Measurements from ENCODE around the gene FBXW11. TPM values are rescaled to one million over a fixed set of nuclear protein-coding genes. Genes with fewer than 3 reads are reported as not detected.

FBXW11 gene
- polyA plus RNA-seq, 2 of the 4 experiments (the other 2 are of a cell fraction) = 39.3 to 80.2 TPM

DNA sequence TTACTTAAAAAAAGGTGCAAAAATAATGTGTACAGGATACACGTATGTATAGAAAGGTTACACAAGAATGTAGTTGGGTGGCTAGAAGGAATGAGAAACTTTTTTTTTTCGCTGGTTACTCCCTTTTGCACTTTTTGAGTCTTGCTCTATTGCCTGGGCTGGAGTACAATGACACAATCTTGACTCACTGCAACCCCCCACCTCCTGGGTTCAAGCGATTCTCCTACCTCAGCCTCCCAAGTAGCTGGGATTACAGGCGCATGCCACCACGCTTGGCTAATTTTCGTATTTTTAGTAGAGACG, 15.8 kb downstream of the FBXW11 start:
- WGBS (ENCODE audit: missing lambda C conversion rate) = 92% methylated on average over 7 of the region's 7 CpGs
- peaks cover 4% of the 10 kb centered on the region; the same call in 1 of the 3 replicates for H3K4me1 ChIP-seq
- CTCF ChIA-PET = interaction anchor here (1.8 kb wide), 1 partner anchor 16 kb away, joined by 3 read pairs; the partner anchor contains the start of gene FBXW11
- no peak overlapping the region for H3K4me2 ChIP-seq
- no peak overlapping the region for H3K4me3 ChIP-seq
- ATAC-seq (no peak), FAIRE-seq (no peak), DNase-seq (ENCODE audit: low read depth in 1 of 2, low spot score in 1 of 2) (no peak)
- no peak overlapping the region for H3K27ac ChIP-seq
- H3K9me3 ChIP-seq = no peaks in the 10 kb centered on the region
- POLR2A ChIA-PET = no interaction called here
- TF ChIP-seq, protein P1, sequence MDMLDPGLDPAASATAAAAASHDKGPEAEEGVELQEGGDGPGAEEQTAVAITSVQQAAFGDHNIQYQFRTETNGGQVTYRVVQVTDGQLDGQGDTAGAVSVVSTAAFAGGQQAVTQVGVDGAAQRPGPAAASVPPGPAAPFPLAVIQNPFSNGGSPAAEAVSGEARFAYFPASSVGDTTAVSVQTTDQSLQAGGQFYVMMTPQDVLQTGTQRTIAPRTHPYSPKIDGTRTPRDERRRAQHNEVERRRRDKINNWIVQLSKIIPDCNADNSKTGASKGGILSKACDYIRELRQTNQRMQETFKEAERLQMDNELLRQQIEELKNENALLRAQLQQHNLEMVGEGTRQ (IDR thresholded peaks at IDR 0.05) = no peak
- TF ChIP-seq, protein P2, sequence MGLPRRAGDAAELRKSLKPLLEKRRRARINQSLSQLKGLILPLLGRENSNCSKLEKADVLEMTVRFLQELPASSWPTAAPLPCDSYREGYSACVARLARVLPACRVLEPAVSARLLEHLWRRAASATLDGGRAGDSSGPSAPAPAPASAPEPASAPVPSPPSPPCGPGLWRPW (IDR thresholded peaks at IDR 0.05) = no peak
- TF ChIP-seq RFX5 (IDR thresholded peaks at IDR 0.05) (no peak), PHF8 (IDR thresholded peaks at IDR 0.05; ENCODE audit: borderline replicate concordance, low read depth) (no peak), ZC3H11A (IDR thresholded peaks at IDR 0.05) (no peak), CBX2 (IDR thresholded peaks at IDR 0.05; ENCODE audit: borderline replicate concordance, low read depth) (no peak), POLR2AphosphoS2 (conservative IDR thresholded peaks at IDR 0.05; ENCODE audit: low read length) (no peak), NR3C1 (IDR thresholded peaks at IDR 0.05) (no peak), RARB (CRISPR knock-in tag; IDR thresholded peaks at IDR 0.05) (no peak)
- TF ChIP-seq, protein P3, sequence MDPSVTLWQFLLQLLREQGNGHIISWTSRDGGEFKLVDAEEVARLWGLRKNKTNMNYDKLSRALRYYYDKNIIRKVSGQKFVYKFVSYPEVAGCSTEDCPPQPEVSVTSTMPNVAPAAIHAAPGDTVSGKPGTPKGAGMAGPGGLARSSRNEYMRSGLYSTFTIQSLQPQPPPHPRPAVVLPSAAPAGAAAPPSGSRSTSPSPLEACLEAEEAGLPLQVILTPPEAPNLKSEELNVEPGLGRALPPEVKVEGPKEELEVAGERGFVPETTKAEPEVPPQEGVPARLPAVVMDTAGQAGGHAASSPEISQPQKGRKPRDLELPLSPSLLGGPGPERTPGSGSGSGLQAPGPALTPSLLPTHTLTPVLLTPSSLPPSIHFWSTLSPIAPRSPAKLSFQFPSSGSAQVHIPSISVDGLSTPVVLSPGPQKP (IDR thresholded peaks at IDR 0.05; ENCODE audit: low read depth, low read length) = no peak
- TF ChIP-seq, protein P4, sequence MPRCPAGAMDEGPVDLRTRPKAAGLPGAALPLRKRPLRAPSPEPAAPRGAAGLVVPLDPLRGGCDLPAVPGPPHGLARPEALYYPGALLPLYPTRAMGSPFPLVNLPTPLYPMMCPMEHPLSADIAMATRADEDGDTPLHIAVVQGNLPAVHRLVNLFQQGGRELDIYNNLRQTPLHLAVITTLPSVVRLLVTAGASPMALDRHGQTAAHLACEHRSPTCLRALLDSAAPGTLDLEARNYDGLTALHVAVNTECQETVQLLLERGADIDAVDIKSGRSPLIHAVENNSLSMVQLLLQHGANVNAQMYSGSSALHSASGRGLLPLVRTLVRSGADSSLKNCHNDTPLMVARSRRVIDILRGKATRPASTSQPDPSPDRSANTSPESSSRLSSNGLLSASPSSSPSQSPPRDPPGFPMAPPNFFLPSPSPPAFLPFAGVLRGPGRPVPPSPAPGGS (IDR thresholded peaks at IDR 0.05) = no peak
- TF ChIP-seq, protein P5, sequence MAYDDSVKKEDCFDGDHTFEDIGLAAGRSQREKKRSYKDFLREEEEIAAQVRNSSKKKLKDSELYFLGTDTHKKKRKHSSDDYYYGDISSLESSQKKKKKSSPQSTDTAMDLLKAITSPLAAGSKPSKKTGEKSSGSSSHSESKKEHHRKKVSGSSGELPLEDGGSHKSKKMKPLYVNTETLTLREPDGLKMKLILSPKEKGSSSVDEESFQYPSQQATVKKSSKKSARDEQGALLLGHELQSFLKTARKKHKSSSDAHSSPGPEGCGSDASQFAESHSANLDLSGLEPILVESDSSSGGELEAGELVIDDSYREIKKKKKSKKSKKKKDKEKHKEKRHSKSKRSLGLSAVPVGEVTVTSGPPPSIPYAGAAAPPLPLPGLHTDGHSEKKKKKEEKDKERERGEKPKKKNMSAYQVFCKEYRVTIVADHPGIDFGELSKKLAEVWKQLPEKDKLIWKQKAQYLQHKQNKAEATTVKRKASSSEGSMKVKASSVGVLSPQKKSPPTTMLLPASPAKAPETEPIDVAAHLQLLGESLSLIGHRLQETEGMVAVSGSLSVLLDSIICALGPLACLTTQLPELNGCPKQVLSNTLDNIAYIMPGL (CRISPR knock-in tag; IDR thresholded peaks at IDR 0.05; ENCODE audit: borderline replicate concordance) = no peak

DNA sequence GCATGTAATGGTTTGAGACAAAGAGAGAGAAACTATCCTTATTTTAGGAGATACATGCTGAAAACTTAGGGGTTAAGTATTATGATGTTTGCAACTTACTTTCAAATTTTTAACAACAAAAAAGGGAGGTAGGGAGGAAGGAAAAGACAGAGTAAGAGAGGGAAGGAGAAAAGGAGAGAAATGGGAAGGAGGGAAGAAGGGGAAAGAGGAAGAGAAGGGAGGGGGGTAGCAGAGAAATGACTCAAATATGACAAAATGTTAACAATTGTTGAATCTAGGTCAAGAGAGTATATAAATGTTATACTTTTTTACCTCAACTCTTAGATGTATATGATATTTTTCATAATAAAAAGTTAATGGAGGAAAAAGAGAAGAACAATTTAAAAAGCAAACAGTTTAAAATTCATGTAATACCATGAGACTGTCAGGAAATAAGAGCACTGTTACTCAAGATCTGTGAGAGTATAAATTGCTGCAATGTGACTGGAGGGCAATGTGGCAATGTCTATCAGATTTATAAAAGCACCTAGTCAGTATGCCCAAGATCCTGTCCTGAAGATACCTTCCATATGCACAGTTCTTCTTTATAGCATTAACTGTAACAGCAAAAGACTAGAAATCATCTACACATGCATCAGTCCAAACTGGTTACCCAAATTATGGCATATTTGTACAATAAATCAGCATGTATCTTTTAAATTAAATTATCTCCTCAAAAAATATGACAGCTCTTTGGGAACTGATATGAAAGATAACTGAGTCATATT, 16.3 kb downstream of the FBXW11 start:
- TF ChIP-seq PHF8 (IDR thresholded peaks at IDR 0.05; ENCODE audit: borderline replicate concordance, low read depth) (no peak), EP300 (IDR thresholded peaks at IDR 0.05) (no peak), CHD2 (IDR thresholded peaks at IDR 0.05; ENCODE audit: low read length, partially characterized antibody) (no peak), HOXB5 (CRISPR knock-in tag; IDR thresholded peaks at IDR 0.05) (no peak), MAZ (IDR thresholded peaks at IDR 0.05; ENCODE audit: borderline replicate concordance, low read depth, low read length) (no peak), CBX2 (IDR thresholded peaks at IDR 0.05; ENCODE audit: borderline replicate concordance, low read depth) (no peak), RAD21 (conservative IDR thresholded peaks at IDR 0.05 in 1 of 2, IDR thresholded peaks at IDR 0.05 in 1 of 2) (no peak), NFE2L2 (conservative IDR thresholded peaks at IDR 0.05; ENCODE audit: low read length) (no peak)
- TF ChIP-seq, protein P6, sequence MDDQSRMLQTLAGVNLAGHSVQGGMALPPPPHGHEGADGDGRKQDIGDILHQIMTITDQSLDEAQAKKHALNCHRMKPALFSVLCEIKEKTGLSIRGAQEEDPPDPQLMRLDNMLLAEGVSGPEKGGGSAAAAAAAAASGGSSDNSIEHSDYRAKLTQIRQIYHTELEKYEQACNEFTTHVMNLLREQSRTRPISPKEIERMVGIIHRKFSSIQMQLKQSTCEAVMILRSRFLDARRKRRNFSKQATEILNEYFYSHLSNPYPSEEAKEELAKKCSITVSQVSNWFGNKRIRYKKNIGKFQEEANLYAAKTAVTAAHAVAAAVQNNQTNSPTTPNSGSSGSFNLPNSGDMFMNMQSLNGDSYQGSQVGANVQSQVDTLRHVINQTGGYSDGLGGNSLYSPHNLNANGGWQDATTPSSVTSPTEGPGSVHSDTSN (IDR thresholded peaks at IDR 0.05) = no peak
- TF ChIP-seq, protein P5 (CRISPR knock-in tag; IDR thresholded peaks at IDR 0.05; ENCODE audit: borderline replicate concordance) = no peak
- TF ChIP-seq, protein P7, sequence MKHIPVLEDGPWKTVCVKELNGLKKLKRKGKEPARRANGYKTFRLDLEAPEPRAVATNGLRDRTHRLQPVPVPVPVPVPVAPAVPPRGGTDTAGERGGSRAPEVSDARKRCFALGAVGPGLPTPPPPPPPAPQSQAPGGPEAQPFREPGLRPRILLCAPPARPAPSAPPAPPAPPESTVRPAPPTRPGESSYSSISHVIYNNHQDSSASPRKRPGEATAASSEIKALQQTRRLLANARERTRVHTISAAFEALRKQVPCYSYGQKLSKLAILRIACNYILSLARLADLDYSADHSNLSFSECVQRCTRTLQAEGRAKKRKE (CRISPR knock-in tag; IDR thresholded peaks at IDR 0.05; ENCODE audit: low read depth) = no peak
- Histone ChIP-seq H3K4me2 (no peak overlapping the region), H3K9me3 (no peaks in the 10 kb centered on the region), H3K4me3 (no peak overlapping the region), H3K27ac (no peak overlapping the region), H3K4me1 (peaks cover 4% of the 10 kb centered on the region; the same call in 1 of the 3 replicates)
- ChIA-PET POLR2A (no interaction called here), CTCF (interaction anchor here (1.8 kb wide), 1 partner anchor 16 kb away, joined by 3 read pairs; the partner anchor contains the start of gene FBXW11)
- FAIRE-seq (no peak), ATAC-seq (no peak), DNase-seq (ENCODE audit: low read depth in 1 of 2, low spot score in 1 of 2) (no peak)
